HepG2 (cell line): ENCODE results near the gene SNCA. TPM values are rescaled to one million over a fixed set of nuclear protein-coding genes. Genes with fewer than 3 reads are reported as not detected.

Experiments used
- ATAC-seq: fragments of 200-7000 bp; cut with Tn5 transposase; 3 replicates; pipeline ENCODE4 v1.9.1; 2020; ENCODE audit warnings: mild to moderate bottlenecking, moderate library complexity
- BruUV-seq: library from RNA; stranded (reverse); fragments of 400-500 nt; replicated peaks from 2 replicates; lab custom pipeline; 2021; lab: Mats Ljungman, UMichigan
- CTCF ChIA-PET: fragments of 300-600 bp; formaldehyde crosslinking; extraction: SDS; loops from one replicate; lab custom pipeline; 2021; ENCODE audit warnings: low total read pairs, inconsistent platforms, low intra/inter-chr PET ratio; lab: Yijun Ruan, JAX
- POLR2A ChIA-PET: fragments of 350-600 bp; sonication (Branson Sonifier 250); formaldehyde crosslinking; loops from one replicate; lab custom pipeline; 2020; ENCODE audit warnings: antibody characterized with exemption, inconsistent platforms; lab: Yijun Ruan, JAX
- DNase-seq: peaks from one replicate; pipeline ENCODE4 v3.0.0-alpha.2; 2015; ENCODE audit warnings: low spot score
- FAIRE-seq: peaks from 3 replicates; lab custom pipeline; 2011; peaks lifted over from hg19 to GRCh38; lab: Jason Lieb, UNC
- H2AFZ ChIP-seq: one replicate; pipeline ENCODE4 v1.6.1; 2011; ENCODE audit warnings: low read length, inconsistent platforms
- H3K27ac ChIP-seq: fragments of 300-600 bp; 3 replicates; pipeline ENCODE4 v1.8.0; 2011; ENCODE audit warnings: mixed run types, mild to moderate bottlenecking, mixed read lengths, low read length, inconsistent platforms; ENCODE audit not compliant: insufficient read depth; ENCODE audit errors: extremely low read length
- H3K27me3 ChIP-seq, 2 experiments: fragments of 200-600 bp in 1 of 2; 2 replicates in 1 of 2; 3 replicates in 1 of 2; pipeline versions ENCODE4 v1.6.0 to v1.8.0; 2011; ENCODE audit warnings: low read length in 2 of 2, mild to moderate bottlenecking in 2 of 2, moderate library complexity in 2 of 2, inconsistent platforms in 1 of 2; ENCODE audit not compliant: insufficient read depth in 2 of 2, control insufficient read depth in 1 of 2
- H3K36me3 ChIP-seq, 2 experiments: fragments of 200-600 bp in 1 of 2; replicated peaks in 1 of 2; 2 replicates in 1 of 2; 3 replicates in 1 of 2; pipeline versions ENCODE4 v1.5.1 to v1.8.0; 2011; ENCODE audit warnings: low read length in 2 of 2, inconsistent platforms in 1 of 2; ENCODE audit not compliant: insufficient read depth in 2 of 2, control insufficient read depth in 1 of 2
- H3K4me1 ChIP-seq: 2 replicates; pipeline ENCODE4 v1.5.1; 2012; ENCODE audit warnings: low read length, inconsistent platforms; ENCODE audit not compliant: insufficient read depth
- H3K4me2 ChIP-seq: 2 replicates; pipeline ENCODE4 v1.6.0; 2011; ENCODE audit warnings: low read depth, low read length, inconsistent platforms
- H3K4me3 ChIP-seq, 3 experiments: fragments of 200-600 bp in 1 of 3; sonication (generic), shearing (Covaris generic) in 1 of 3; replicated peaks in 1 of 3; 2 replicates each; pipeline ENCODE4 v1.5.1; 2011 to 2016; ENCODE audit warnings: low read length in 3 of 3, inconsistent platforms in 2 of 3, low read depth in 2 of 3, mild to moderate bottlenecking in 2 of 3, control low read depth in 1 of 3, mixed read lengths in 1 of 3; ENCODE audit not compliant: insufficient read depth in 1 of 3
- H3K79me2 ChIP-seq: one replicate; pipeline ENCODE4 v1.6.1; 2011; ENCODE audit warnings: low read length, inconsistent platforms; ENCODE audit not compliant: insufficient read depth
- H3K9ac ChIP-seq: 2 replicates; pipeline ENCODE4 v1.6.0; 2011; ENCODE audit warnings: mild to moderate bottlenecking, low read depth, low read length, inconsistent platforms; ENCODE audit not compliant: insufficient read depth
- H3K9me3 ChIP-seq: 2 replicates; pipeline ENCODE4 v1.5.1; 2012; ENCODE audit warnings: mild to moderate bottlenecking, low read length
- H4K20me1 ChIP-seq: 2 replicates; pipeline ENCODE4 v1.6.0; 2011; ENCODE audit warnings: inconsistent platforms, mild to moderate bottlenecking, low read length, moderate library complexity; ENCODE audit not compliant: insufficient read depth
- DNMT1 ChIP-seq: sonication (generic); formaldehyde crosslinking; IDR thresholded peaks from 2 replicates; pipeline ENCODE4 v1.5.1; 2020; ENCODE audit warnings: mild to moderate bottlenecking, missing genetic modification reagents
- ZNF407 ChIP-seq: sonication (generic); formaldehyde crosslinking; IDR thresholded peaks from one replicate; pipeline ENCODE4 v1.5.1; 2020; ENCODE audit warnings: mild to moderate bottlenecking, missing genetic modification reagents; ENCODE audit errors: not compliant biosample characterization
- ZNF652 ChIP-seq: IDR thresholded peaks from 2 replicates; pipeline ENCODE4 v1.6.1; 2016; ENCODE audit warnings: low read depth, borderline replicate concordance
- ZNF768 ChIP-seq: sonication (generic); formaldehyde crosslinking; IDR thresholded peaks from 2 replicates; pipeline ENCODE4 v1.4.0; 2020; ENCODE audit warnings: missing genetic modification reagents
- ZNF878 ChIP-seq: sonication (generic); formaldehyde crosslinking; IDR thresholded peaks from 2 replicates; pipeline ENCODE4 v1.8.1; 2023; ENCODE audit warnings: mild to moderate bottlenecking, missing genetic modification reagents, moderate library complexity
- WGBS: methylation state at CpG from one replicate; pipeline ENCODE4 v1.1.6; 2017; ENCODE audit warnings: low lambda C conversion rate; 5-methylcytosine and 5-hydroxymethylcytosine counted together
- in situ Hi-C: cut with HindIII; loops from 2 replicates; pipeline ENCODE4 v1.10.0; 2017; ENCODE audit warnings: low pct_unique_long_range_greater_than_20kb; ENCODE audit not compliant: extremely low pct_ligation_motif_present
- intact Hi-C: fragments of 100-400 bp; cut with micrococcal nuclease; formaldehyde crosslinking; loops from one replicate; pipeline ENCODE4 v1.10.0; 2022; ENCODE audit not compliant: unreplicated experiment
- polyA plus RNA-seq, 8 experiments: library from polyadenylated mRNA; depleted of rRNA in 3 of 8; stranded (reverse) in 7 of 8; unstranded in 1 of 8; fragments of >200 nt; fragmentation: Illumina TruSeq in 4 of 8; extraction: Trizol in 4 of 8; gene quantifications; 2 replicates each; pipeline versions ENCODE4 v1.2.1 to v1.2.3, GENCODE V29; 2011 to 2016; ENCODE audit warnings: low read depth in 4 of 8, missing spikeins in 1 of 8, mixed read lengths in 1 of 8; ENCODE audit not compliant: insufficient read depth in 1 of 8
- total RNA-seq, 5 experiments: library from RNA; depleted of rRNA; stranded (reverse); fragments of >200 nt; fragmentation: Illumina TruSeq; extraction: Trizol; gene quantifications; 2 replicates each; pipeline ENCODE4 v1.2.3, GENCODE V29; 2016; ENCODE audit warnings: low read depth in 1 of 5

The SNCA gene
- total and polyA plus RNA-seq, 2 of the 13 experiments (the other 11 are each of a cell fraction or from before 2014, with no cell fraction given) = not detected

- TF ChIP-seq ZNF407 = no peak
These were observed 41.6 kb upstream of the SNCA start (continued) for GRCh38 chr4:89878611-89879010.

GRCh38 chr4:89876548-89876947 lies 39.6 kb upstream of the SNCA start:
- H2AFZ ChIP-seq = no peak overlapping the region
- no peak for DNase-seq
- no peak for TF ChIP-seq ZNF652
- no peak for TF ChIP-seq ZNF878
- no peak for TF ChIP-seq DNMT1
- no peak for TF ChIP-seq ZNF768

More at GRCh38 chr4:89876548-89876947, 39.6 kb upstream of the SNCA start:
- H3K4me3 ChIP-seq = no peak overlapping the region
- H3K4me1 ChIP-seq = no peaks in the 10 kb centered on the region
- no peak overlapping the region for H3K9ac ChIP-seq
- H3K27me3 ChIP-seq = no peaks in the 10 kb centered on the region
- no peaks in the 10 kb centered on the region for H3K79me2 ChIP-seq
- no peaks in the 10 kb centered on the region for H3K36me3 ChIP-seq
- no peak overlapping the region for H3K27ac ChIP-seq
- ATAC-seq (no peak), FAIRE-seq (no peak)
- 3% methylated on average over 3 of the region's 3 CpGs for WGBS
- no peaks in the 10 kb centered on the region for H4K20me1 ChIP-seq
- in situ Hi-C loops (loop anchor here (10.0 kb wide), 1 partner anchor 222 kb away; no protein-coding TSS in a partner anchor), intact Hi-C loops (no loop called here)
- no TSS peak for BruUV-seq
- ChIA-PET POLR2A (no interaction called here), CTCF (no interaction called here)
- no peaks in the 10 kb centered on the region for H3K9me3 ChIP-seq
- H3K4me2 ChIP-seq = no peak overlapping the region
